ENCODE measurements around the gene BCL2L11. TPM values are rescaled to one million over a fixed set of nuclear protein-coding genes. Genes with fewer than 3 reads are reported as not detected.

The BCL2L11 gene
- total and polyA plus RNA-seq, 8 donors: 2.7 to 14.9 (median 8.8) TPM

DNA sequence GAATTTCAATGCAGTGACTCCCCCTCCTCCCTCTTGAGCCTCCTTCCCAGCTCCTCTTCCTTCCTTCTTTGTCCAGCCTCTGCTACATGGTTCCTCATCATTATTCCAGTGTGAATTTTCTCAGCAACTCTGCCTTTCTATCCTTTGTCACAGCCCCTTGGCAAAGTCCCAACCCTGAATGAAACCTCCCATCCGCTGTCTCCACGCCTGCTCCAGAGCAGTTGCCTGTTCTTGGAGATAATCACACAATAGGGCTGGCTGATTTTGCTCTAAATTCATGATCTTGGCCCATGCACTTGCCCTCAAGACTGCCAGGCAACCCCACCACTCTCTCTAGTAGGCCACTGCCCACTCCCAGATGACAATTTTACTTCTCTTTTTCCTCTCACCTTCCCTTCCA, 61.4 kb downstream of the BCL2L11 start:
- 88 to 89% methylated on average over 2 of the region's 2 CpGs for WGBS, 2 donors
- no peak overlapping the region for H3K4me3 ChIP-seq
- intact Hi-C loops (cut with DNase I): no loop called here
- peaks cover 22 to 35% (median 31%) of the 10 kb centered on the region in 3 donors for H3K4me1 ChIP-seq
- H3K27ac ChIP-seq: no peak overlapping the region
- no peaks in the 10 kb centered on the region for H3K27me3 ChIP-seq
- ATAC-seq (no peak), DNase-seq (no peak), FAIRE-seq (no peak)
- no peaks in the 10 kb centered on the region for H3K9me3 ChIP-seq
- H3K36me3 ChIP-seq: no peaks in the 10 kb centered on the region
- TF ChIP-seq, protein P1, sequence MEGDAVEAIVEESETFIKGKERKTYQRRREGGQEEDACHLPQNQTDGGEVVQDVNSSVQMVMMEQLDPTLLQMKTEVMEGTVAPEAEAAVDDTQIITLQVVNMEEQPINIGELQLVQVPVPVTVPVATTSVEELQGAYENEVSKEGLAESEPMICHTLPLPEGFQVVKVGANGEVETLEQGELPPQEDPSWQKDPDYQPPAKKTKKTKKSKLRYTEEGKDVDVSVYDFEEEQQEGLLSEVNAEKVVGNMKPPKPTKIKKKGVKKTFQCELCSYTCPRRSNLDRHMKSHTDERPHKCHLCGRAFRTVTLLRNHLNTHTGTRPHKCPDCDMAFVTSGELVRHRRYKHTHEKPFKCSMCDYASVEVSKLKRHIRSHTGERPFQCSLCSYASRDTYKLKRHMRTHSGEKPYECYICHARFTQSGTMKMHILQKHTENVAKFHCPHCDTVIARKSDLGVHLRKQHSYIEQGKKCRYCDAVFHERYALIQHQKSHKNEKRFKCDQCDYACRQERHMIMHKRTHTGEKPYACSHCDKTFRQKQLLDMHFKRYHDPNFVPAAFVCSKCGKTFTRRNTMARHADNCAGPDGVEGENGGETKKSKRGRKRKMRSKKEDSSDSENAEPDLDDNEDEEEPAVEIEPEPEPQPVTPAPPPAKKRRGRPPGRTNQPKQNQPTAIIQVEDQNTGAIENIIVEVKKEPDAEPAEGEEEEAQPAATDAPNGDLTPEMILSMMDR (IDR thresholded peaks at IDR 0.05): no peak

DNA sequence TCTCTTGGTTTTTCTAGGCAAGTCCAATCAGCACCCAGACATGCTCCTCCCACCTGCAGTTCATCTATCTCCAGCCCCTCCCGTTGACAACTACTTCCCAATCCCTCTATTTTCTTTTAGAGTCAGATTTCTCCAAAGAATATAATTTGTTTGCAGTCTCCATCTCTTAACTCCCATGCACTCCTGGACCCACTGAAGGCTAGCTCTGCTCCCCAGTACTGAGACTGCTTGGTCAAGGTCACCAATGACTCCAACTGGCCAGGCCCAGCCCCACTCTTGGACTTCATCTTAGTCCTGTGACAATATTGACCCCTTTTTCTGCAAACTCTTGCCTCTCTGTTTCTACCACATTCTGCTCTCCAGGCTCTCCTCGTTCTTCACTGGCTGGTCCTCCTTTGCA, 62.0 kb downstream of the BCL2L11 start:
- Histone ChIP-seq H3K27ac (no peak overlapping the region), H3K27me3 (no peaks in the 10 kb centered on the region), H3K4me1 (peaks cover 22 to 35% (median 31%) of the 10 kb centered on the region in 3 donors), H3K9me3 (no peaks in the 10 kb centered on the region), H3K36me3 (no peaks in the 10 kb centered on the region), H3K4me3 (no peak overlapping the region)
- no peak for DNase-seq
- intact Hi-C loops (cut with DNase I): no loop called here
- TF ChIP-seq, protein P1 (IDR thresholded peaks at IDR 0.05): no peak
- ATAC-seq: no peak
- no peak for FAIRE-seq
- WGBS, 2 donors: 77 to 82% methylated on average over 2 of the region's 2 CpGs

DNA sequence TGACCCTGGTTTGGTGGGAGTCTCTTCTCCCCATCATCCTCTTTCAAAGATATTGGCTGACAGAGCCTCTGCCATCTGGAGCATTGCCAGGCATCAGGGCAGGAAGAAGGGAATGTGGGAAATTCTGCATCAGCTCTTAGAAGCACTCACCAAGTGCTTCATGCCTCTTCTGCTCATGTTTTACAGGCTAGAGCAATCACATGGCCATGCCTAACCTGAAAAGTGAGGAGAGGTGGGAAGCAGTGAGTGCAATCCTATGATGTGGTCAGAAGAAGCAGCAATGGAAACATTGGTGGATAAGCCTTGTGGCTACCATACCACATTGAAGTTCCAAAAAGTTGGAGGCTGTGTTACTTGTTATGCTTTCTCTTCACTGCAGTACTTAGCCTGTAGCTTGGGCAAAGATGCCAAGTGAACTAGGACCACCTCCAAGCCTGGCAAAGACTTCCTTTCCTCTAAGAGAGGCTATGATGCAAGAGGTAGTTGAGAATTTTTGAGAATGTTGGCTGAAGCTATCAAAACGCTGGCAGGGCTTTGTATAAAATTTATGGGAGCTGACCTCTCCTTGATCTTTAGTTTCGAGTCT, 64.1 kb downstream of the BCL2L11 start:
- H3K27ac ChIP-seq: peak overlapping the region; percentile 51 to 77 (median 61)
- no peaks in the 10 kb centered on the region for H3K36me3 ChIP-seq
- ATAC-seq (peak; percentile 34 to 49 (median 46)), DNase-seq (peak in 1 of 6 donors; percentile 42), FAIRE-seq (no peak)
- TF ChIP-seq, protein P1 (IDR thresholded peaks at IDR 0.05): no peak
- H3K4me3 ChIP-seq: no peak overlapping the region
- H3K9me3 ChIP-seq: no peaks in the 10 kb centered on the region
- H3K27me3 ChIP-seq: no peaks in the 10 kb centered on the region
- peaks cover 8 to 20% (median 14%) of the 10 kb centered on the region in 3 donors for H3K4me1 ChIP-seq
- intact Hi-C loops (cut with DNase I): no loop called here
- 17 to 29% methylated on average over 2 of the region's 2 CpGs for WGBS, 2 donors

DNA sequence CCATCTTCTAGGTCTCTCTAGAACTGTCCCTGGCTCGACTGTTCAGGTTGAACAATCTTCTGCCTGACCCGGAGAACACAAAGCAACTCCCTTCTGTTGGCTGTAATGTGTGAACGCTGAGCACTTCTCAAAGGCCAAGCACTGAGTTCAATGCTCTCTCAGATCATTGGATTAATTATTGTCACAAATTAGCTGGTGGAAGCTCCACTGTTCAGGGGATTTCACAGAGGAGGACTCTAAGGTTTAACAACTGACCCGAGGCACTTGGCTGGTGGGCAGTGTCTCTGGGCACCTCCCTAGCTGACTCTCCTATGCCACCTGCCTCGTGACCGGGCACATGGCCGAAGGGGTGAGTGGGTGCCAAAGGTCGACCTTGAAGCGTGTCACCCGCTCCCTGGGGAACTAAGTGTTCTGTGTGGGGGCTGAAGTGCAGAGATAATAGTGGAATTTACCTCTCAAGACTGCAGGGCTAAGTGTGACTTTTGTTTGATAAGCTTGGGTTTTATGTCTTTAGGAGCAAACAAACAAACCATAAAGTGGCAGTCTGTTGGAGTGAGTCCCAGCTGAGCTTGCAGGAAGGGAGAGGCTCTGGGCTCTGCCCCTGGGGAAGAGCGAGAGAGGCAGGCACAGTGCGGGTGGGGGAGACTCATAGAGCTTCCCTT, 64.8 kb downstream of the BCL2L11 start:
- H3K36me3 ChIP-seq: no peaks in the 10 kb centered on the region
- H3K27ac ChIP-seq: peak overlapping the region; percentile 51 to 77 (median 61)
- peaks cover 8 to 20% (median 13%) of the 10 kb centered on the region in 3 donors for H3K4me1 ChIP-seq
- ATAC-seq (peak; percentile 84 to 90 (median 88)), DNase-seq (peak; percentile 70 to 89 (median 86)), FAIRE-seq (peak; percentile 45)
- 17% methylated on average over 12 of the region's 12 CpGs for WGBS, 2 donors
- TF ChIP-seq, protein P1 (IDR thresholded peaks at IDR 0.05): no peak
- H3K4me3 ChIP-seq: no peak overlapping the region
- no peaks in the 10 kb centered on the region for H3K9me3 ChIP-seq
- no peaks in the 10 kb centered on the region for H3K27me3 ChIP-seq
- intact Hi-C loops (cut with DNase I): no loop called here

Measured in pancreas (tissue), 10 donors.